HCT116 (cell line): Measurements from ENCODE around the gene ST8SIA3.

ENCODE experiments used
- CEBPB ChIP-seq: IDR thresholded peaks from 2 replicates; pipeline ENCODE4 v1.6.1; 2012; ENCODE audit warnings: low read depth
- EZH2 ChIP-seq: fragments of 200-600 bp; sonication (generic); IDR thresholded peaks from 2 replicates; pipeline ENCODE4 v1.6.1; 2017; ENCODE audit warnings: antibody characterized with exemption, mixed run types
- EZH2phosphoT487 ChIP-seq: fragments of 200-600 bp; IDR thresholded peaks from 2 replicates; pipeline ENCODE4 v1.6.1; 2018; ENCODE audit warnings: antibody characterized with exemption, borderline replicate concordance
- TF ChIP-seq, protein P1 (sequence below): IDR thresholded peaks from 2 replicates; pipeline ENCODE4 v1.6.1; 2011; ENCODE audit warnings: mild to moderate bottlenecking, low read length, moderate library complexity; ENCODE audit not compliant: insufficient replicate concordance; ENCODE audit errors: extremely low read depth
- TF ChIP-seq, protein P2 (sequence below), 3 experiments: fragments of 200-600 bp in 1 of 3; sonication (generic) in 1 of 3; IDR thresholded peaks in 2 of 3; conservative IDR thresholded peaks in 1 of 3; 2 replicates each; pipeline ENCODE4 v1.5.1; 2012 to 2017; ENCODE audit warnings: low read depth in 2 of 3, low read length in 2 of 3, antibody characterized with exemption in 1 of 3, borderline replicate concordance in 1 of 3, control low read depth in 1 of 3, mild to moderate bottlenecking in 1 of 3, mixed read lengths in 1 of 3, mixed run types in 1 of 3, moderate library complexity in 1 of 3; ENCODE audit not compliant: insufficient read depth in 1 of 3

DNA sequence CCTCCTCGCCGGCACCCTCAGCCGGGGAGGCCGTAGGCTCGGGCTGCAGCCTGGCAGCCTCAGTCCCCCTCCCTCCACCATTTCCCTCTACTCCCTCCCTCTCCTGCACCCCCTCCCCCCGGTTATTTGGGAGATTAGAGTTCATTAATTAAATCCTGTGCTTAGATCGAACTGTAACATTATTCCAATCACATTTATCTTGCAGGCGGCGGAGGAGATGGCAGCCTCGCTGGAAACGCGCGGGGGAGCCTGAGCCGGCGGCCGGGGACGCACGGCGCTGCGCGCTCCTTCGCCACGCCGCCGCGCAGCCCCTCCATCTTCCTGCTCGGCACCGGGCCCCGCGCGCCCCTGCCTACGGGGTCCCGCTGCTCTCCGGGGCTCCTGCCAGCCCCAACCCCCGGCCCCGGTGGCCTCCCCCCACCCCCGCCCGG, at the start of gene ST8SIA3:
- TF ChIP-seq, protein P1, sequence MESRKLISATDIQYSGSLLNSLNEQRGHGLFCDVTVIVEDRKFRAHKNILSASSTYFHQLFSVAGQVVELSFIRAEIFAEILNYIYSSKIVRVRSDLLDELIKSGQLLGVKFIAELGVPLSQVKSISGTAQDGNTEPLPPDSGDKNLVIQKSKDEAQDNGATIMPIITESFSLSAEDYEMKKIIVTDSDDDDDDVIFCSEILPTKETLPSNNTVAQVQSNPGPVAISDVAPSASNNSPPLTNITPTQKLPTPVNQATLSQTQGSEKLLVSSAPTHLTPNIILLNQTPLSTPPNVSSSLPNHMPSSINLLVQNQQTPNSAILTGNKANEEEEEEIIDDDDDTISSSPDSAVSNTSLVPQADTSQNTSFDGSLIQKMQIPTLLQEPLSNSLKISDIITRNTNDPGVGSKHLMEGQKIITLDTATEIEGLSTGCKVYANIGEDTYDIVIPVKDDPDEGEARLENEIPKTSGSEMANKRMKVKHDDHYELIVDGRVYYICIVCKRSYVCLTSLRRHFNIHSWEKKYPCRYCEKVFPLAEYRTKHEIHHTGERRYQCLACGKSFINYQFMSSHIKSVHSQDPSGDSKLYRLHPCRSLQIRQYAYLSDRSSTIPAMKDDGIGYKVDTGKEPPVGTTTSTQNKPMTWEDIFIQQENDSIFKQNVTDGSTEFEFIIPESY, result no peak
- TF ChIP-seq EZH2phosphoT487 (no peak), CEBPB (no peak), EZH2 (no peak)
- TF ChIP-seq, protein P2, sequence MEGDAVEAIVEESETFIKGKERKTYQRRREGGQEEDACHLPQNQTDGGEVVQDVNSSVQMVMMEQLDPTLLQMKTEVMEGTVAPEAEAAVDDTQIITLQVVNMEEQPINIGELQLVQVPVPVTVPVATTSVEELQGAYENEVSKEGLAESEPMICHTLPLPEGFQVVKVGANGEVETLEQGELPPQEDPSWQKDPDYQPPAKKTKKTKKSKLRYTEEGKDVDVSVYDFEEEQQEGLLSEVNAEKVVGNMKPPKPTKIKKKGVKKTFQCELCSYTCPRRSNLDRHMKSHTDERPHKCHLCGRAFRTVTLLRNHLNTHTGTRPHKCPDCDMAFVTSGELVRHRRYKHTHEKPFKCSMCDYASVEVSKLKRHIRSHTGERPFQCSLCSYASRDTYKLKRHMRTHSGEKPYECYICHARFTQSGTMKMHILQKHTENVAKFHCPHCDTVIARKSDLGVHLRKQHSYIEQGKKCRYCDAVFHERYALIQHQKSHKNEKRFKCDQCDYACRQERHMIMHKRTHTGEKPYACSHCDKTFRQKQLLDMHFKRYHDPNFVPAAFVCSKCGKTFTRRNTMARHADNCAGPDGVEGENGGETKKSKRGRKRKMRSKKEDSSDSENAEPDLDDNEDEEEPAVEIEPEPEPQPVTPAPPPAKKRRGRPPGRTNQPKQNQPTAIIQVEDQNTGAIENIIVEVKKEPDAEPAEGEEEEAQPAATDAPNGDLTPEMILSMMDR (IDR thresholded peaks at IDR 0.05 in 2 of 3, conservative IDR thresholded peaks at IDR 0.05 in 1 of 3; ENCODE audit: borderline replicate concordance in 1 of 3, insufficient read depth in 1 of 3, low read depth in 2 of 3, low read length in 2 of 3), result no peak
